Kidney epithelial cell (primary cell): ENCODE data around the gene THEMIS. TPM values are rescaled to one million over a fixed set of nuclear protein-coding genes. Genes with fewer than 3 reads are reported as not detected.

Source experiments
- DNase-seq: peaks from one replicate; pipeline ENCODE4 v3.0.0-alpha.2; 2010; ENCODE audit warnings: low read depth
- H3K27me3 ChIP-seq: 2 replicates; pipeline ENCODE4 v1.6.0; 2011; ENCODE audit warnings: low read length; ENCODE audit not compliant: control insufficient read depth, insufficient read depth
- H3K36me3 ChIP-seq: 2 replicates; pipeline ENCODE4 v1.5.1; 2011; ENCODE audit warnings: low read length; ENCODE audit not compliant: control insufficient read depth, insufficient read depth
- H3K4me3 ChIP-seq: 2 replicates; pipeline ENCODE4 v1.5.1; 2011; ENCODE audit warnings: low read depth, mild to moderate bottlenecking, control low read depth, low read length
- total RNA-seq: library from RNA; depleted of rRNA; stranded (reverse); fragments of >200 nt; gene quantifications from 2 replicates; pipeline ENCODE4 v1.2.3, GENCODE V29; 2015
- TF ChIP-seq, protein P1 (sequence below): IDR thresholded peaks from 2 replicates; pipeline ENCODE4 v1.5.1; 2011; ENCODE audit warnings: mild to moderate bottlenecking, moderate library complexity, low read length, control low read depth, inconsistent platforms; ENCODE audit not compliant: insufficient read depth, poor library complexity, severe bottlenecking

THEMIS gene
- total RNA-seq, 1 donor from 2014 or later, result not detected

DNA sequence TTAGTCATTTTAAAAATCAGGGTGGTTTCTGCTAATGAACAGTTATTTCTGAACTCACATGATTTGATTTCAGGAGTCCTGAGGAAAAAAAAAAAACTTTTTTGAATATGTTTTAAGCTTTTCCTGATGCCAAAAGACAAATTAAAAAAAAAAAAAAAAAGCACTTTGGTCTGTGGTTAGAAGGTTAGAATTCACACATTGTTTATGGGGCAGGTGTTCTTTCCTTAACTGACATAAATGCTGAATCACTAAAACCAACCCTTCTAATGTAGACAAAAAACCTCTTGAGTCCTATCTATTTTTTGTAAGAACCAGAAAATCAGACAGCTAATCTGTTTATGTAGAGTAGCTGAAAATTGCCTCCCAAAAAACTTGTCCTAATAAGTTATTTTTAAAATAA lies 20.4 kb downstream of the THEMIS start:
- TF ChIP-seq, protein P1, sequence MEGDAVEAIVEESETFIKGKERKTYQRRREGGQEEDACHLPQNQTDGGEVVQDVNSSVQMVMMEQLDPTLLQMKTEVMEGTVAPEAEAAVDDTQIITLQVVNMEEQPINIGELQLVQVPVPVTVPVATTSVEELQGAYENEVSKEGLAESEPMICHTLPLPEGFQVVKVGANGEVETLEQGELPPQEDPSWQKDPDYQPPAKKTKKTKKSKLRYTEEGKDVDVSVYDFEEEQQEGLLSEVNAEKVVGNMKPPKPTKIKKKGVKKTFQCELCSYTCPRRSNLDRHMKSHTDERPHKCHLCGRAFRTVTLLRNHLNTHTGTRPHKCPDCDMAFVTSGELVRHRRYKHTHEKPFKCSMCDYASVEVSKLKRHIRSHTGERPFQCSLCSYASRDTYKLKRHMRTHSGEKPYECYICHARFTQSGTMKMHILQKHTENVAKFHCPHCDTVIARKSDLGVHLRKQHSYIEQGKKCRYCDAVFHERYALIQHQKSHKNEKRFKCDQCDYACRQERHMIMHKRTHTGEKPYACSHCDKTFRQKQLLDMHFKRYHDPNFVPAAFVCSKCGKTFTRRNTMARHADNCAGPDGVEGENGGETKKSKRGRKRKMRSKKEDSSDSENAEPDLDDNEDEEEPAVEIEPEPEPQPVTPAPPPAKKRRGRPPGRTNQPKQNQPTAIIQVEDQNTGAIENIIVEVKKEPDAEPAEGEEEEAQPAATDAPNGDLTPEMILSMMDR, result no peak
- DNase-seq, result no peak
- Histone ChIP-seq H3K27me3 (no peaks in the 10 kb centered on the region), H3K4me3 (no peak overlapping the region), H3K36me3 (no peaks in the 10 kb centered on the region)

DNA sequence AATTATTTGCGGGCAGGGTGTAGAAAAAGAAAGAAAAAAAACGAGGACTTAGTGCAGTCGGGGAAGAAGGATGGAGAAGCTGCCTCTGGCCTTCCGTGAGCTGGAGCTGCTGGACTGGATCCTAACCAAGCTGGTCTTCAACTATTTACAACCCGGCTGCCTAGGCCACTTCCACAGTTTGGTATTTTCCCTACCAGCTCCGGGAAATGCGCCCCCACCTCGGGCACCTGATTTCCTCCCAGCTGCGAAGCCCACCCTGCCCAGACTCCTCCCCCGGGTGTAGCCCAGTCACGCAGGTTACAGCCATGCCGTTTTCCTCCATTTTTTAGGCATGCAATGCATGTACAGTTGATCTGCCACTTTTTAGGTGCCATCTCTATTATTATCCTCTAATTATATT lies 21.2 kb downstream of the THEMIS start:
- Histone ChIP-seq H3K4me3 (no peak overlapping the region), H3K27me3 (no peaks in the 10 kb centered on the region), H3K36me3 (no peaks in the 10 kb centered on the region)
- no peak for DNase-seq
- TF ChIP-seq, protein P1, result no peak

DNA sequence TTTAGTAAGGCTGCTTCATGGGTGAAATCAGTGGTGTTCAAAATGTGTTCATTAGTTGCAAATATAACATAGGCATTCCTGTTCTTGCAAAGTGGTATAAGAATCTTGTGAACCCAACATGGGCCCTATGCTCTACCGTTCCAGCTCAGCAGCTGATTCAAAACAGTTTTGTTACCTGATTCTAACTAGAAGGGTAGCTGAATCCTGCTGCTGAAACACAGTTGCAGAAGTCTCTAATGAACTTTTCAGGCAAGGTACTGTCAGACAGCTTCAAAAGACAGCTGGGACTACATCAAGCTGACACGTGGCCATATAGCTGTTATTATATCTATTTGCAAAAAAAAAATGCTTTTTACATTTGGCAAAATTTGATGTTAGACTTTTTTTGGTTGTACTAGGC lies 22.7 kb downstream of the THEMIS start:
- Histone ChIP-seq H3K4me3 (no peak overlapping the region), H3K27me3 (no peaks in the 10 kb centered on the region), H3K36me3 (no peaks in the 10 kb centered on the region)
- DNase-seq, result no peak
- TF ChIP-seq, protein P1, result no peak

DNA sequence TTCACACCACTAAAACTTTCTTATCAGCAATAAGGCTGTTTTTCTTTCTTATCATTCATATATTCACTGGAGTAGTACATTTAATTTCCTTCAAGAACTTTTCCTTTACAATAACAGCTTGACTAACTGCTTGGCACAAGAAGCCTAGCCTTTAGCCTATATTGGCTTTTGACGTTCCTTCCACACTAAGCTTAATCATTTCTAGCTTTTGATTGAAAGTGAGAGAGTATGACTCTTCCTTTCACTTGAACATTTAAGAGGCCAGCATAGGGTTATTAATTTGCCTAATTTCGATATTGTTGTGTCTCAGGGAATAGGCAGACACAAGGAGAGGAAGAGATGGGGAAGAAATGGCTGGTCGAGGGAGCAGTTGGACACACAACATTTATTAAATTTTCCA lies 23.6 kb downstream of the THEMIS start:
- TF ChIP-seq, protein P1, result no peak
- Histone ChIP-seq H3K4me3 (no peak overlapping the region), H3K27me3 (no peaks in the 10 kb centered on the region), H3K36me3 (no peaks in the 10 kb centered on the region)
- DNase-seq, result no peak

DNA sequence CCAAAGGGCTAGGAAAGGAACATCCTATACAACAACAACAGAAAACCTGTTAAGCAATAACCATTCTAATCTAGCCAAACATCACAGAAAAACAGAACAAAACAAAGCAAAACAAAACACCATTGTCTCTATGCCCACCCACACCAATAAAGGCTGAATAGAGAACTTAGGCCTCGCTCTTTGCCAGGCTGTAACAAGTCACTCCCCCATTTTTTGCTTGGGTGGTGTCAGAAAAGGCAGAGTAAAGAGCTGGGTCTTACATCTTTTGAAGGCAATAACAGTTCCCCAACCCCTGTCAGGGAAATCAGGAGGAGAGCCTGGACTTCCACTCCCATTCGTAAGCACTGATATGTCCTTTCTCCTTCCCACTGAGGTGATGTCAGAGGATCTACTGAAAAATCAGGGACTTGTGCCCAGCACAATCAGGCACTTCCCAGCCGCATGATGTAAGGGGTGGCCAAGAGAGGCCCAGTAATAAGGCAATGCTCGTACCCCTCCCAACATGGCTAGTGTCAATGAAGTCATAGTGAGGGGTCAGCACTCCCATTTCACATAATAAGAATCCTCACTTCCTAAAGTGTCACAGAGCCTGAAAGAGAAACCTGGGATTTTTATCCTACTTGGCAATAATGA lies 31.0 kb downstream of the THEMIS start:
- H3K4me3 ChIP-seq, result no peak overlapping the region
- no peaks in the 10 kb centered on the region for H3K36me3 ChIP-seq
- H3K27me3 ChIP-seq, result no peaks in the 10 kb centered on the region
- DNase-seq, result no peak
- TF ChIP-seq, protein P1, result no peak

DNA sequence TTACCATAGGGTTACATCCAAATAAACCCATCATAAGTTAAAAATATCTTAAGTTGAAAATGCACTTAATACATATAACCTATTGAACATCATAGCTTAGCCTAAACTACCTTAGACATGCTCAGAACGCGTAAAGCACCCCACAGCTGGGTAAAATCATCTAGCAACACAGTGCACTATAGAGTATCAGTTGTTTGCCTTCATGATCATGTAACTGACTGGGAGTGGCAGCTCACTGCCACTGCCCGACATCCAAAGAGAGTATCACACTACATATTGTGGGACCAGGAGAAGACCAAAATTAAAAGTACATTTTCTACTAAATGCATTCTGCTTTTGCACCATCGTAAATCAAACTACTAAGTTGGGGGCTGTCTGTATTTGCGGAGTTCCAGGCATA lies 31.7 kb downstream of the THEMIS start:
- no peak overlapping the region for H3K4me3 ChIP-seq
- TF ChIP-seq, protein P1, result no peak
- H3K27me3 ChIP-seq, result no peaks in the 10 kb centered on the region
- no peak for DNase-seq
- H3K36me3 ChIP-seq, result no peaks in the 10 kb centered on the region
